IMR-90 (cell line): ENCODE measurements around the gene ZNF185. TPM values are rescaled to one million over a fixed set of nuclear protein-coding genes. Genes with fewer than 3 reads are reported as not detected.

ENCODE experiments used
- ATAC-seq: fragments of 200-7000 bp; cut with Tn5 transposase; 2 replicates; pipeline ENCODE4 v1.9.1; 2020; ENCODE audit warnings: low read depth, mild to moderate bottlenecking, moderate library complexity
- BruUV-seq: library from RNA; stranded (reverse); fragments of 400-500 nt; replicated peaks from 2 replicates; lab custom pipeline; 2021; lab: Mats Ljungman, UMichigan
- CTCF ChIA-PET: fragments of 300-600 bp; formaldehyde crosslinking; extraction: SDS; loops from one replicate; lab custom pipeline; 2021; ENCODE audit warnings: antibody characterized with exemption; lab: Yijun Ruan, JAX
- POLR2A ChIA-PET: fragments of 300-600 bp; sonication (Branson Sonifier 250); formaldehyde crosslinking; loops from one replicate; lab custom pipeline; 2022; ENCODE audit warnings: antibody characterized with exemption; ENCODE audit not compliant: unreplicated experiment; lab: Charles Lee
- DNase-seq: peaks from one replicate; pipeline ENCODE4 v3.0.0; 2013
- H2AFZ ChIP-seq: replicated peaks from 2 replicates; pipeline ENCODE3; 2013; ENCODE audit warnings: low read length, mild to moderate bottlenecking; ENCODE audit not compliant: poor library complexity
- H2AK5ac ChIP-seq: 2 replicates; pipeline ENCODE4 v1.6.1; 2013; ENCODE audit warnings: low read depth, low read length, inconsistent platforms
- H2AK9ac ChIP-seq: replicated peaks from 2 replicates; pipeline ENCODE3; 2013; ENCODE audit warnings: mild to moderate bottlenecking, low read depth, low read length, moderate library complexity; ENCODE audit not compliant: poor library complexity
- H2BK120ac ChIP-seq: 2 replicates; pipeline ENCODE4 v1.6.1; 2013; ENCODE audit warnings: low read depth, low read length, inconsistent platforms
- H2BK15ac ChIP-seq: 3 replicates; pipeline ENCODE4 v1.6.1; 2013; ENCODE audit warnings: low read depth, low read length, inconsistent platforms
- H2BK20ac ChIP-seq: 2 replicates; pipeline ENCODE4 v1.6.1; 2013; ENCODE audit warnings: low read depth, mild to moderate bottlenecking, inconsistent platforms, low read length, moderate library complexity
- H2BK5ac ChIP-seq: 2 replicates; pipeline ENCODE4 v1.6.1; 2013; ENCODE audit warnings: mild to moderate bottlenecking, low read depth, low read length, inconsistent platforms; ENCODE audit not compliant: poor library complexity, severe bottlenecking
- H3K14ac ChIP-seq: replicated peaks from 2 replicates; pipeline ENCODE4 v1.6.1; 2013; ENCODE audit warnings: low read depth, low read length, inconsistent platforms
- H3K18ac ChIP-seq: 2 replicates; pipeline ENCODE4 v1.6.1; 2013; ENCODE audit warnings: low read depth, low read length, control low read depth
- H3K23ac ChIP-seq: 2 replicates; pipeline ENCODE4 v1.6.1; 2013; ENCODE audit warnings: low read depth, low read length, inconsistent platforms
- H3K27ac ChIP-seq: 2 replicates; pipeline ENCODE4 v1.5.1; 2013; ENCODE audit warnings: mild to moderate bottlenecking, control low read depth, low read length; ENCODE audit not compliant: insufficient read depth
- H3K27me3 ChIP-seq: 2 replicates; pipeline ENCODE4 v1.6.1; 2013; ENCODE audit warnings: low read length; ENCODE audit not compliant: control insufficient read depth, insufficient read depth
- H3K36me3 ChIP-seq: 2 replicates; pipeline ENCODE4 v1.6.1; 2013; ENCODE audit warnings: low read length, mixed read lengths; ENCODE audit not compliant: control insufficient read depth, insufficient read depth
- H3K4ac ChIP-seq: 2 replicates; pipeline ENCODE4 v1.6.1; 2013; ENCODE audit warnings: low read depth, low read length, inconsistent platforms
- H3K4me1 ChIP-seq: 2 replicates; pipeline ENCODE4 v1.6.1; 2013; ENCODE audit warnings: low read length, mixed read lengths; ENCODE audit not compliant: control insufficient read depth, insufficient read depth
- H3K4me2 ChIP-seq: 2 replicates; pipeline ENCODE4 v1.6.1; 2013; ENCODE audit warnings: low read depth, mild to moderate bottlenecking, control low read depth, low read length, moderate library complexity
- H3K4me3 ChIP-seq: 2 replicates; pipeline ENCODE4 v1.5.1; 2013; ENCODE audit warnings: low read depth, mild to moderate bottlenecking, control low read depth, low read length, moderate library complexity; ENCODE audit not compliant: insufficient read depth
- H3K56ac ChIP-seq: 2 replicates; pipeline ENCODE4 v1.6.1; 2013; ENCODE audit warnings: low read length, inconsistent platforms; ENCODE audit not compliant: insufficient read depth; ENCODE audit errors: extremely low read depth
- H3K79me1 ChIP-seq, 2 experiments: 2 replicates each; pipeline ENCODE4 v1.6.1; 2013; ENCODE audit warnings: low read length in 2 of 2, inconsistent platforms in 1 of 2, low read depth in 1 of 2
- H3K9ac ChIP-seq: 2 replicates; pipeline ENCODE4 v1.6.1; 2013; ENCODE audit warnings: low read depth, low read length, control low read depth
- H3K9me1 ChIP-seq: 2 replicates; pipeline ENCODE4 v1.6.1; 2013; ENCODE audit warnings: low read length, inconsistent platforms; ENCODE audit not compliant: insufficient read depth
- H3K9me3 ChIP-seq: 2 replicates; pipeline ENCODE4 v1.6.1; 2013; ENCODE audit warnings: low read length; ENCODE audit not compliant: control insufficient read depth, insufficient read depth
- H4K20me1 ChIP-seq: 2 replicates; pipeline ENCODE4 v1.6.1; 2013; ENCODE audit warnings: low read length, inconsistent platforms; ENCODE audit not compliant: insufficient read depth
- H4K5ac ChIP-seq: 2 replicates; pipeline ENCODE4 v1.6.1; 2013; ENCODE audit warnings: mild to moderate bottlenecking, low read depth, low read length, control low read depth
- H4K8ac ChIP-seq, 2 experiments: 2 replicates each; pipeline ENCODE4 v1.6.1; 2013; ENCODE audit warnings: low read depth in 2 of 2, low read length in 2 of 2, control low read depth in 1 of 2, inconsistent platforms in 1 of 2
- H4K91ac ChIP-seq: 2 replicates; pipeline ENCODE4 v1.6.1; 2013; ENCODE audit warnings: low read depth, low read length, inconsistent platforms; ENCODE audit not compliant: insufficient read depth
- CHD1 ChIP-seq: IDR thresholded peaks from 2 replicates; pipeline ENCODE4 v1.6.1; 2012; ENCODE audit warnings: low read depth, low read length, improper control_type of control experiment
- FOS ChIP-seq: fragments of 150-350 bp; IDR thresholded peaks from 2 replicates; pipeline ENCODE4 v1.6.1; 2016; ENCODE audit warnings: low read depth, low read length
- NFE2L2 ChIP-seq: fragments of 150-350 bp; IDR thresholded peaks from 2 replicates; pipeline ENCODE4 v1.6.1; 2016; ENCODE audit warnings: low read depth, mild to moderate bottlenecking, low read length
- POLR2A ChIP-seq: IDR thresholded peaks from 2 replicates; pipeline ENCODE4 v1.6.1; 2012; ENCODE audit warnings: mild to moderate bottlenecking, low read depth, low read length
- RAD21 ChIP-seq: IDR thresholded peaks from 2 replicates; pipeline ENCODE4 v1.6.1; 2012; ENCODE audit warnings: low read length, improper control_type of control experiment
- RFX5 ChIP-seq: IDR thresholded peaks from 2 replicates; pipeline ENCODE4 v1.8.0; 2012; ENCODE audit warnings: low read depth, mild to moderate bottlenecking, low read length, moderate library complexity
- SMC3 ChIP-seq: fragments of 150-350 bp; IDR thresholded peaks from 2 replicates; pipeline ENCODE4 v1.6.1; 2016; ENCODE audit warnings: low read depth, mild to moderate bottlenecking, antibody characterized with exemption, low read length, moderate library complexity
- WGBS, 2 experiments: methylation state at CpG; one replicate each; pipeline versions ENCODE4 v1.1.5 to v1.1.7; 2013; ENCODE audit warnings: missing lambda C conversion rate in 2 of 2; ENCODE audit not compliant: insufficient read length in 1 of 2; ENCODE audit errors: extremely low coverage in 2 of 2; 5-methylcytosine and 5-hydroxymethylcytosine counted together
- dilution Hi-C: fragments of 300-500 bp; cut with HindIII; formaldehyde crosslinking; loops from one replicate; pipeline ENCODE4 v1.14.3; 2018; ENCODE audit warnings: low sequenced_read_pairs; ENCODE audit not compliant: unreplicated experiment
- in situ Hi-C: fragments of 300-500 bp; cut with MboI; formaldehyde crosslinking; loops from 3 replicates; pipeline ENCODE4 v1.14.3; 2019; ENCODE audit warnings: low sequenced_read_pairs, inconsistent platforms, mixed read lengths
- intact Hi-C: fragments of 100-400 bp; cut with micrococcal nuclease; formaldehyde crosslinking; loops from 2 replicates; pipeline ENCODE4 v1.10.0; 2022
- polyA plus RNA-seq, 3 experiments: library from polyadenylated mRNA; depleted of rRNA; stranded (reverse); fragments of >200 nt; gene quantifications; 2 replicates each; pipeline ENCODE4 v1.2.3, GENCODE V29; 2012; ENCODE audit warnings: low replicate concordance in 1 of 3
- total RNA-seq: library from RNA; depleted of rRNA; stranded (reverse); fragments of >200 nt; gene quantifications from 2 replicates; pipeline ENCODE4 v1.2.3, GENCODE V29; 2012
- TF ChIP-seq, protein P1 (sequence below): fragments of 150-350 bp; IDR thresholded peaks from 2 replicates; pipeline ENCODE4 v1.6.1; 2017; ENCODE audit warnings: mild to moderate bottlenecking, antibody characterized with exemption, low read length, low read depth

ZNF185 gene
- total and polyA plus RNA-seq, 2 of the 4 experiments (the other 2 are of a cell fraction) = 3.2 to 6.3 TPM

- in situ Hi-C loops = no loop called here
These were observed 3.8 kb upstream of the ZNF185 start for GRCh38 chrX:152893980-152894610.

More at GRCh38 chrX:152893980-152894610, 3.8 kb upstream of the ZNF185 start:
- Histone ChIP-seq H4K8ac (no peak overlapping the region), H2AFZ (no peak overlapping the region), H3K9me3 (peaks cover 1% of the 10 kb centered on the region; the same call in 1 of the 2 replicates), H3K36me3 (no peaks in the 10 kb centered on the region), H3K4me2 (no peak overlapping the region), H2AK9ac (no peak overlapping the region), H2AK5ac (no peak overlapping the region), H3K23ac (no peak overlapping the region), H3K4me3 (no peak overlapping the region), H4K5ac (no peak overlapping the region), H2BK5ac (no peak overlapping the region), H3K79me1 (no peaks in the 10 kb centered on the region), H3K56ac (no peak overlapping the region), H3K14ac (no peak overlapping the region), H3K4ac (no peak overlapping the region), H2BK20ac (no peak overlapping the region), H3K9me1 (no peaks in the 10 kb centered on the region), H3K4me1 (no peaks in the 10 kb centered on the region), H4K91ac (no peak overlapping the region), H2BK120ac (no peak overlapping the region), H4K20me1 (no peaks in the 10 kb centered on the region), H3K27ac (no peak overlapping the region), H3K18ac (no peak overlapping the region), H3K27me3 (peaks cover 19% of the 10 kb centered on the region), H3K9ac (no peak overlapping the region), H2BK15ac (no peak overlapping the region)
- POLR2A ChIA-PET = no interaction called here
- TF ChIP-seq, protein P1, sequence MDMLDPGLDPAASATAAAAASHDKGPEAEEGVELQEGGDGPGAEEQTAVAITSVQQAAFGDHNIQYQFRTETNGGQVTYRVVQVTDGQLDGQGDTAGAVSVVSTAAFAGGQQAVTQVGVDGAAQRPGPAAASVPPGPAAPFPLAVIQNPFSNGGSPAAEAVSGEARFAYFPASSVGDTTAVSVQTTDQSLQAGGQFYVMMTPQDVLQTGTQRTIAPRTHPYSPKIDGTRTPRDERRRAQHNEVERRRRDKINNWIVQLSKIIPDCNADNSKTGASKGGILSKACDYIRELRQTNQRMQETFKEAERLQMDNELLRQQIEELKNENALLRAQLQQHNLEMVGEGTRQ = no peak
- no peak for TF ChIP-seq SMC3
- TF ChIP-seq RFX5 = no peak
- no peak for TF ChIP-seq CHD1
- no peak for TF ChIP-seq FOS
- no peak for TF ChIP-seq POLR2A
- no peak for TF ChIP-seq NFE2L2
- TF ChIP-seq RAD21 = no peak
- CTCF ChIA-PET = no interaction called here
- intact Hi-C loops = no loop called here
- dilution Hi-C loops = no loop called here
- WGBS, 2 experiments = 77% methylated on average over 3 of the region's 9 CpGs; no CpG with 5 or more reads in 1 of the 2 experiments
- DNase-seq (no peak), ATAC-seq (no peak)
- no TSS peak for BruUV-seq
